Measurements from ENCODE around the gene RXRA. TPM values are rescaled to one million over a fixed set of nuclear protein-coding genes. Genes with fewer than 3 reads are reported as not detected.
A peak's percentile ranks its signal among the peaks of the same experiment; 100 is the strongest.

Gene RXRA
- polyA plus RNA-seq, 1 donor from 2014 or later, result 2.7 TPM

- no peaks in the 10 kb centered on the region for H3K9me3 ChIP-seq (ENCODE audit: low read length)
- no peaks in the 10 kb centered on the region for H3K27me3 ChIP-seq (ENCODE audit: insufficient read depth, low read depth, low read length)
- no peak overlapping the region for H3K4me2 ChIP-seq (ENCODE audit: low read length)
- H2AFZ ChIP-seq (ENCODE audit: low read depth, low read length), result no peak overlapping the region
- no peaks in the 10 kb centered on the region for H3K36me3 ChIP-seq (ENCODE audit: insufficient read depth, low read length)
- no peaks in the 10 kb centered on the region for H3K79me2 ChIP-seq (replicated peaks; ENCODE audit: insufficient read depth, low read length)
- peak overlapping the region; percentile 52 for H3K27ac ChIP-seq (ENCODE audit: low read length)
- no peaks in the 10 kb centered on the region for H3K9me2 ChIP-seq (ENCODE audit: insufficient read depth, low read length)
- H3K9ac ChIP-seq (ENCODE audit: low read length), result peak overlapping the region; percentile 40
- no peak overlapping the region for H3K4me3 ChIP-seq (ENCODE audit: low read length)
- no peaks in the 10 kb centered on the region for H3F3A ChIP-seq (ENCODE audit: insufficient read depth, low read length, poor library complexity, severe bottlenecking)
- TF ChIP-seq POLR2AphosphoS5 (IDR thresholded peaks at IDR 0.05), result no peak
- TF ChIP-seq REST (IDR thresholded peaks at IDR 0.05; ENCODE audit: borderline replicate concordance), result no peak
- no peak for TF ChIP-seq EP300 (conservative IDR thresholded peaks at IDR 0.05; ENCODE audit: poor library complexity, severe bottlenecking)
- TF ChIP-seq MXI1 (conservative IDR thresholded peaks at IDR 0.05; ENCODE audit: poor library complexity, severe bottlenecking), result no peak
- TF ChIP-seq SMC3 (conservative IDR thresholded peaks at IDR 0.05; ENCODE audit: poor library complexity), result no peak
- TF ChIP-seq RAD21 (conservative IDR thresholded peaks at IDR 0.05), result no peak
- no peak for TF ChIP-seq EZH2 (IDR thresholded peaks at IDR 0.05; ENCODE audit: borderline replicate concordance, insufficient read depth, low read length, poor library complexity, severe bottlenecking)
- no peak for TF ChIP-seq TAF1 (IDR thresholded peaks at IDR 0.05; ENCODE audit: low read depth)
- TF ChIP-seq CTCF (IDR thresholded peaks at IDR 0.05; ENCODE audit: poor library complexity, severe bottlenecking), result no peak
- no peaks in the 10 kb centered on the region for H4K20me1 ChIP-seq (ENCODE audit: insufficient read depth)
Observed at GRCh38 chr9:134368571-134368970, 42.3 kb downstream of the RXRA start.

DNA sequence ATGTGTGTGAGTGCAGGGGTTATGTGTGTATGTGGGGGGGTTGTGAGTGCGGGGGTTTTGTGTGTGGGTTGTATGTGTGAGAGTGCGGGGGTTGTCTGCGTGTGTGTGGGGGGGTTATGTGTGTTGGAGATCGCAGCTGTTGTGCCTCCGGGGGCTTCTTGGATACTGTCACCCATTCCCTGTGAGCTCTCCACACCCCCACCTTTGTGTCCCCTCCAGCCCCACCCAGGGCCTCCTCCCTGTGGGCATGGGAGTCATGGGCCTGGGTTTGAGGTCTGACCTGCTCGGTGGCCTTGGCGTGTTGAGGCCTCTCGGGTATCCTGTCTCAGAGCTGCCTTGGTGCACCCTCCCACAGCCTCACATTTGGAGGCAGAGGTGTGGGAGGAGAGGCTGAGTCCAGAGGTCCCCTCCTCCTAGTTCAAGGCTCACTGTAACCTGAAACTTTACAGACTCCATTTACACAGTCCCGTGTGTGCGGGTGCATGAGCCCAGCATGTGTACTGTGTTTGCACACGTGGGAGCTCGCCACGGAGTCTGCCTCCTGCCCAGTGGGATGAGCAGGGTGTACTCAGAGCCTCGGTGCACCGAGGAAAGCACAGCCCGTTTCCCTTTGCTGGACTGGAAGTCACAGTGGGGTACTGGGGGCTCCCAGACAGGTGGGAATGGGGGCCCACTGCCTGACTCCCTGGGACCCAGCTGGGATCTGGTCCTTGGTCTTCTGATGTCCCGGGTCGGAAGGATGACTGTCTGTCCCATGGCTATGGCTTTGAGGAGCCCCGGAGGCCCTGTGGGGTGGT, 43.4 kb downstream of the RXRA start:
- Histone ChIP-seq H3K4me3 (ENCODE audit: low read length) (no peak overlapping the region), H3K9me2 (ENCODE audit: insufficient read depth, low read length) (no peaks in the 10 kb centered on the region), H3K27me3 (ENCODE audit: insufficient read depth, low read depth, low read length) (no peaks in the 10 kb centered on the region), H3F3A (ENCODE audit: insufficient read depth, low read length, poor library complexity, severe bottlenecking) (no peaks in the 10 kb centered on the region), H3K4me2 (ENCODE audit: low read length) (no peak overlapping the region), H3K9ac (ENCODE audit: low read length) (no peak overlapping the region), H4K20me1 (ENCODE audit: insufficient read depth) (no peaks in the 10 kb centered on the region), H3K27ac (ENCODE audit: low read length) (no peak overlapping the region), H3K9me3 (ENCODE audit: low read length) (no peaks in the 10 kb centered on the region), H2AFZ (ENCODE audit: low read depth, low read length) (no peak overlapping the region), H3K36me3 (ENCODE audit: insufficient read depth, low read length) (no peaks in the 10 kb centered on the region), H3K79me2 (replicated peaks; ENCODE audit: insufficient read depth, low read length) (no peaks in the 10 kb centered on the region)
- TF ChIP-seq RAD21 (conservative IDR thresholded peaks at IDR 0.05) (no peak), REST (IDR thresholded peaks at IDR 0.05; ENCODE audit: borderline replicate concordance) (no peak), TAF1 (IDR thresholded peaks at IDR 0.05; ENCODE audit: low read depth) (no peak), EZH2 (IDR thresholded peaks at IDR 0.05; ENCODE audit: borderline replicate concordance, insufficient read depth, low read length, poor library complexity, severe bottlenecking) (no peak), EP300 (conservative IDR thresholded peaks at IDR 0.05; ENCODE audit: poor library complexity, severe bottlenecking) (no peak)
